K562 (cell line): ENCODE measurements around the gene GPHA2. TPM values are rescaled to one million over a fixed set of nuclear protein-coding genes. Genes with fewer than 3 reads are reported as not detected.
A peak's percentile ranks its signal among the peaks of the same experiment; 100 is the strongest.

Source experiments
- CLOCK ChIP-seq: fragments of 250-450 bp; sonication (Bioruptor Pico); IDR thresholded peaks from 2 replicates; pipeline ENCODE4 v1.4.0; 2020; ENCODE audit warnings: mild to moderate bottlenecking, moderate library complexity, borderline replicate concordance
- CREM ChIP-seq: IDR thresholded peaks from 2 replicates; pipeline ENCODE4 v1.6.1; 2014; ENCODE audit warnings: antibody characterized with exemption, low read depth
- E2F1 ChIP-seq: sonication (generic); formaldehyde crosslinking; IDR thresholded peaks from 2 replicates; pipeline ENCODE4 v1.8.1; 2023; ENCODE audit warnings: mild to moderate bottlenecking, missing genetic modification reagents, moderate library complexity
- FOXA3 ChIP-seq, 2 experiments: fragments of 450-650 bp in 1 of 2; sonication (generic) in 1 of 2; formaldehyde crosslinking; IDR thresholded peaks in 1 of 2; conservative IDR thresholded peaks in 1 of 2; 2 replicates each; pipeline versions ENCODE4 v1.4.0 to v1.8.0; 2020 to 2022; ENCODE audit warnings: mild to moderate bottlenecking in 2 of 2, missing genetic modification reagents in 1 of 2
- NCOA2 ChIP-seq, 2 experiments: fragments of 450-650 bp; IDR thresholded peaks; 2 replicates each; pipeline ENCODE4 v1.6.1; 2018; ENCODE audit warnings: mild to moderate bottlenecking in 2 of 2, moderate library complexity in 1 of 2; ENCODE audit not compliant: partially characterized antibody in 2 of 2
- PCBP2 ChIP-seq: fragments of 200-400 bp; formaldehyde crosslinking; IDR thresholded peaks from 2 replicates; pipeline ENCODE4 v1.6.1; 2018; ENCODE audit warnings: low read length, low read depth, mild to moderate bottlenecking, moderate library complexity; ENCODE audit not compliant: poor library complexity, severe bottlenecking
- PKNOX1 ChIP-seq: fragments of 450-650 bp; IDR thresholded peaks from 2 replicates; pipeline ENCODE4 v1.6.1; 2016
- PTTG1 ChIP-seq: fragments of 450-650 bp; IDR thresholded peaks from 2 replicates; pipeline ENCODE4 v1.6.1; 2016; ENCODE audit warnings: low read depth, mild to moderate bottlenecking, missing genetic modification characterization, missing compliant biosample characterization
- RFX5 ChIP-seq: IDR thresholded peaks from 2 replicates; pipeline ENCODE4 v1.6.1; 2011; ENCODE audit warnings: low read depth, mild to moderate bottlenecking, improper control_type of control experiment, low read length
- RUNX1 ChIP-seq: sonication (generic); IDR thresholded peaks from 2 replicates; pipeline ENCODE4 v1.6.1; 2016; ENCODE audit warnings: antibody characterized with exemption, low read depth
- ZNF518B ChIP-seq: fragments of 250-450 bp; sonication (Bioruptor Pico); IDR thresholded peaks from 2 replicates; pipeline ENCODE4 v1.5.0; 2021; ENCODE audit warnings: mild to moderate bottlenecking, moderate library complexity
- polyA plus RNA-seq, 8 experiments: library from polyadenylated mRNA; depleted of rRNA in 4 of 8; stranded (reverse) in 5 of 8; unstranded in 3 of 8; fragments of >200 nt; fragmentation: Nextera tagmentation in 2 of 8; fragmentation: Illumina TruSeq in 1 of 8; extraction: Ambion mirVana in 2 of 8; extraction: Trizol in 1 of 8; gene quantifications; 2 replicates each; pipeline versions ENCODE4 v1.2.1 to v1.2.3, GENCODE V29; 2011 to 2014; ENCODE audit warnings: inconsistent platforms in 1 of 8, missing spikeins in 1 of 8
- total RNA-seq, 7 experiments: library from RNA; depleted of rRNA in 6 of 7; stranded (reverse); fragments of >200 nt in 6 of 7; fragmentation: Illumina TruSeq in 2 of 7; extraction: Trizol in 2 of 7; gene quantifications; 2 replicates each; pipeline versions ENCODE4 v1.2.1 to v1.2.3, GENCODE V29; 2011 to 2021; ENCODE audit warnings: low replicate concordance in 1 of 7
- TF ChIP-seq, protein P1 (sequence below): fragments of 450-650 bp; IDR thresholded peaks from 2 replicates; pipeline ENCODE4 v1.6.1; 2016; ENCODE audit warnings: mild to moderate bottlenecking
- TF ChIP-seq, protein P2 (sequence below): sonication (generic); formaldehyde crosslinking; IDR thresholded peaks from 2 replicates; pipeline ENCODE4 v1.8.0; 2022; ENCODE audit warnings: mild to moderate bottlenecking, low read depth, missing genetic modification reagents

The GPHA2 gene
- total and polyA plus RNA-seq, 9 of the 15 experiments (the other 6 are each of a cell fraction or from before 2014, with no cell fraction given) = 0.17 to 0.22 TPM; not detected in 7

DNA sequence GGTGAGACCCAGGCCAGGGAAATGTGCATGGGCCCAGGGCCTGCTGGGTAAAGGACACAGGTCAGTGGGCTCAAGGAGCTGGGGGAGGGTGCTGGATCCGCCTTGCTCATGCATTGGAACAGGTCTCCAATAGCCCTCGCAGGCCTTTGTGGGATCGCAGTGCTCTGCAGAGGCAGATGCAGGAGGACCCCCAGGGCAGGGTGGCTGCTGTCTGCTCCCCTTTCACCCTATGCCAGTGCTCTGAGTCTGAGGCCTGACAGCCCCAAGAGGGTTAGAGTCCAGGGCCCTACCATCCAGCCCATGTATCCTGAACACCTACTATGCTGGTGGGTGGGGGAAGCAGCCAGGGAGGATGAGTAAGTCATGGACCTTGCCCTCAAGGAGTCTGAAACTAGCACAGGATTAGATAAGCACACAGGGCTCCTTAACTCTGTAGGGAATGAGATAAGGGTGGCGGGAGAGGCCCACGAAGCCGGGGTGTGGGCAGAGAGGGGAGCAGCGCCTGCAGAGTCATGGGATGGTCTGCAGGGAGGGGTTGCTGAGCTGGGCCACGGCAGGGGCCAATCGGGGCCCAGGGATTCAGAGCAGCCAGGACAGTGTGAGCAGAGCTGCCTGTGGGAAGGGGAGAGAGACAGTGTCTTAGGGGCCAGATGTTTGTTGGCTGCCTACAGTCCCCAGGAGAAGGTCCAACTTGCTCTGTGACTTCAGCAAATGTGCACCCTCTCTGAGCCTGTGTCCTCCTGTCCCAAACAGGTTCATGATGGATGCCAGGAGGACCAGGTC, 46.8 kb downstream of the GPHA2 start (continued):
- TF ChIP-seq E2F1 (CRISPR knock-in tag) = peak; percentile 77
- no peak for TF ChIP-seq FOXA3 (CRISPR knock-in tag; conservative IDR thresholded peaks at IDR 0.05 in 1 of 2, IDR thresholded peaks at IDR 0.05 in 1 of 2)
- TF ChIP-seq, protein P1, sequence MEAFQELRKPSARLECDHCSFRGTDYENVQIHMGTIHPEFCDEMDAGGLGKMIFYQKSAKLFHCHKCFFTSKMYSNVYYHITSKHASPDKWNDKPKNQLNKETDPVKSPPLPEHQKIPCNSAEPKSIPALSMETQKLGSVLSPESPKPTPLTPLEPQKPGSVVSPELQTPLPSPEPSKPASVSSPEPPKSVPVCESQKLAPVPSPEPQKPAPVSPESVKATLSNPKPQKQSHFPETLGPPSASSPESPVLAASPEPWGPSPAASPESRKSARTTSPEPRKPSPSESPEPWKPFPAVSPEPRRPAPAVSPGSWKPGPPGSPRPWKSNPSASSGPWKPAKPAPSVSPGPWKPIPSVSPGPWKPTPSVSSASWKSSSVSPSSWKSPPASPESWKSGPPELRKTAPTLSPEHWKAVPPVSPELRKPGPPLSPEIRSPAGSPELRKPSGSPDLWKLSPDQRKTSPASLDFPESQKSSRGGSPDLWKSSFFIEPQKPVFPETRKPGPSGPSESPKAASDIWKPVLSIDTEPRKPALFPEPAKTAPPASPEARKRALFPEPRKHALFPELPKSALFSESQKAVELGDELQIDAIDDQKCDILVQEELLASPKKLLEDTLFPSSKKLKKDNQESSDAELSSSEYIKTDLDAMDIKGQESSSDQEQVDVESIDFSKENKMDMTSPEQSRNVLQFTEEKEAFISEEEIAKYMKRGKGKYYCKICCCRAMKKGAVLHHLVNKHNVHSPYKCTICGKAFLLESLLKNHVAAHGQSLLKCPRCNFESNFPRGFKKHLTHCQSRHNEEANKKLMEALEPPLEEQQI = no peak; the same call in 1 of the 2 replicates
- no peak for TF ChIP-seq PCBP2
- no peak for TF ChIP-seq PTTG1 (tag)
- no peak for TF ChIP-seq PKNOX1
- TF ChIP-seq RFX5 = no peak
- TF ChIP-seq, protein P2, sequence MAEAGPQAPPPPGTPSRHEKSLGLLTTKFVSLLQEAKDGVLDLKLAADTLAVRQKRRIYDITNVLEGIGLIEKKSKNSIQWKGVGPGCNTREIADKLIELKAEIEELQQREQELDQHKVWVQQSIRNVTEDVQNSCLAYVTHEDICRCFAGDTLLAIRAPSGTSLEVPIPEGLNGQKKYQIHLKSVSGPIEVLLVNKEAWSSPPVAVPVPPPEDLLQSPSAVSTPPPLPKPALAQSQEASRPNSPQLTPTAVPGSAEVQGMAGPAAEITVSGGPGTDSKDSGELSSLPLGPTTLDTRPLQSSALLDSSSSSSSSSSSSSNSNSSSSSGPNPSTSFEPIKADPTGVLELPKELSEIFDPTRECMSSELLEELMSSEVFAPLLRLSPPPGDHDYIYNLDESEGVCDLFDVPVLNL (CRISPR knock-in tag) = peak; percentile 70
- no peak for TF ChIP-seq ZNF518B (CRISPR knock-in tag)
- peak; percentile 81 for TF ChIP-seq CREM
- 0 out of 2 replicates have a peak, but pooled peaks have one; percentile 36 for TF ChIP-seq RUNX1
- TF ChIP-seq CLOCK (CRISPR knock-in tag) = no peak
- TF ChIP-seq NCOA2 (IDR thresholded peaks at IDR 0.05; ENCODE audit: partially characterized antibody in 2 of 2) = no peak
